Measurements from ENCODE around the gene ABHD15. TPM values are rescaled to one million over a fixed set of nuclear protein-coding genes. Genes with fewer than 3 reads are reported as not detected.
"Not testable (repeated sequence)": the region's sequence is repeated elsewhere in the genome, so short reads cannot be mapped to it uniquely, and the experiment has no call there.

ABHD15 gene
- polyA plus RNA-seq, 1 donor from 2014 or later: 0.21 TPM

DNA sequence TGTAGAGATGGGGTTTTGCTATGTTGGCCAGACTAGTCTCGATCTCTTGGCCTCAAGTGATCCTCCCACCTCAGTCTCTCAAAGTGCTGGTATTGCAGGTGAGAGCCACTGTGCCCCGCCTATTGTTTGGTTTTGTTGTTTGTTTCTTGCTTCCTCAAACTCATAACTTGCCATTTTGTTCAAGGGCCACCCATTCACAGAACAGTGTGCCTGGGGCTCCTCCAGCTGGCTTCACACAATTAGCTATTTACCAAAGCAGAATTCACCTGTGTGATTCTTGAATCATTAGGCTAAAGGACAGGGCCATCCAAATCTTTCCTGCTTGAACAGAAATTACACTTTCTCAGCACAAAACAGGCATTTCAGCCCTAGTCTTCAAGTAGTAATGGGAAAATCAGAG, 7.2 kb downstream of the ABHD15 start:
- Histone ChIP-seq H2AFZ (ENCODE audit: low read depth, low read length) (no peak overlapping the region), H3K4me3 (ENCODE audit: low read length) (no peak overlapping the region), H3K9ac (ENCODE audit: low read length) (no peak overlapping the region), H3K4me2 (ENCODE audit: low read length) (no peak overlapping the region), H3K9me2 (ENCODE audit: insufficient read depth, low read length) (no peaks in the 10 kb centered on the region), H3K79me2 (replicated peaks; ENCODE audit: insufficient read depth, low read length) (no peaks in the 10 kb centered on the region), H3K36me3 (ENCODE audit: insufficient read depth, low read length) (no peaks in the 10 kb centered on the region), H3K9me3 (ENCODE audit: low read length) (no peaks in the 10 kb centered on the region), H3F3A (ENCODE audit: insufficient read depth, low read length, poor library complexity, severe bottlenecking) (no peaks in the 10 kb centered on the region), H3K27ac (ENCODE audit: low read length) (no peak overlapping the region), H4K20me1 (ENCODE audit: insufficient read depth) (no peaks in the 10 kb centered on the region), H3K27me3 (ENCODE audit: insufficient read depth, low read depth, low read length) (peaks cover 9% of the 10 kb centered on the region)
- no peak for TF ChIP-seq SMC3 (conservative IDR thresholded peaks at IDR 0.05; ENCODE audit: poor library complexity)
- TF ChIP-seq EP300 (conservative IDR thresholded peaks at IDR 0.05; ENCODE audit: poor library complexity, severe bottlenecking): no peak
- no peak for TF ChIP-seq RAD21 (conservative IDR thresholded peaks at IDR 0.05)
- no peak for TF ChIP-seq POLR2AphosphoS5 (IDR thresholded peaks at IDR 0.05)
- TF ChIP-seq, protein P1, sequence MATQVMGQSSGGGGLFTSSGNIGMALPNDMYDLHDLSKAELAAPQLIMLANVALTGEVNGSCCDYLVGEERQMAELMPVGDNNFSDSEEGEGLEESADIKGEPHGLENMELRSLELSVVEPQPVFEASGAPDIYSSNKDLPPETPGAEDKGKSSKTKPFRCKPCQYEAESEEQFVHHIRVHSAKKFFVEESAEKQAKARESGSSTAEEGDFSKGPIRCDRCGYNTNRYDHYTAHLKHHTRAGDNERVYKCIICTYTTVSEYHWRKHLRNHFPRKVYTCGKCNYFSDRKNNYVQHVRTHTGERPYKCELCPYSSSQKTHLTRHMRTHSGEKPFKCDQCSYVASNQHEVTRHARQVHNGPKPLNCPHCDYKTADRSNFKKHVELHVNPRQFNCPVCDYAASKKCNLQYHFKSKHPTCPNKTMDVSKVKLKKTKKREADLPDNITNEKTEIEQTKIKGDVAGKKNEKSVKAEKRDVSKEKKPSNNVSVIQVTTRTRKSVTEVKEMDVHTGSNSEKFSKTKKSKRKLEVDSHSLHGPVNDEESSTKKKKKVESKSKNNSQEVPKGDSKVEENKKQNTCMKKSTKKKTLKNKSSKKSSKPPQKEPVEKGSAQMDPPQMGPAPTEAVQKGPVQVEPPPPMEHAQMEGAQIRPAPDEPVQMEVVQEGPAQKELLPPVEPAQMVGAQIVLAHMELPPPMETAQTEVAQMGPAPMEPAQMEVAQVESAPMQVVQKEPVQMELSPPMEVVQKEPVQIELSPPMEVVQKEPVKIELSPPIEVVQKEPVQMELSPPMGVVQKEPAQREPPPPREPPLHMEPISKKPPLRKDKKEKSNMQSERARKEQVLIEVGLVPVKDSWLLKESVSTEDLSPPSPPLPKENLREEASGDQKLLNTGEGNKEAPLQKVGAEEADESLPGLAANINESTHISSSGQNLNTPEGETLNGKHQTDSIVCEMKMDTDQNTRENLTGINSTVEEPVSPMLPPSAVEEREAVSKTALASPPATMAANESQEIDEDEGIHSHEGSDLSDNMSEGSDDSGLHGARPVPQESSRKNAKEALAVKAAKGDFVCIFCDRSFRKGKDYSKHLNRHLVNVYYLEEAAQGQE (IDR thresholded peaks at IDR 0.05; ENCODE audit: borderline replicate concordance): no peak
- no peak for TF ChIP-seq MXI1 (conservative IDR thresholded peaks at IDR 0.05; ENCODE audit: poor library complexity, severe bottlenecking)
- no peak for TF ChIP-seq TAF1 (IDR thresholded peaks at IDR 0.05; ENCODE audit: low read depth)
- TF ChIP-seq, protein P2, sequence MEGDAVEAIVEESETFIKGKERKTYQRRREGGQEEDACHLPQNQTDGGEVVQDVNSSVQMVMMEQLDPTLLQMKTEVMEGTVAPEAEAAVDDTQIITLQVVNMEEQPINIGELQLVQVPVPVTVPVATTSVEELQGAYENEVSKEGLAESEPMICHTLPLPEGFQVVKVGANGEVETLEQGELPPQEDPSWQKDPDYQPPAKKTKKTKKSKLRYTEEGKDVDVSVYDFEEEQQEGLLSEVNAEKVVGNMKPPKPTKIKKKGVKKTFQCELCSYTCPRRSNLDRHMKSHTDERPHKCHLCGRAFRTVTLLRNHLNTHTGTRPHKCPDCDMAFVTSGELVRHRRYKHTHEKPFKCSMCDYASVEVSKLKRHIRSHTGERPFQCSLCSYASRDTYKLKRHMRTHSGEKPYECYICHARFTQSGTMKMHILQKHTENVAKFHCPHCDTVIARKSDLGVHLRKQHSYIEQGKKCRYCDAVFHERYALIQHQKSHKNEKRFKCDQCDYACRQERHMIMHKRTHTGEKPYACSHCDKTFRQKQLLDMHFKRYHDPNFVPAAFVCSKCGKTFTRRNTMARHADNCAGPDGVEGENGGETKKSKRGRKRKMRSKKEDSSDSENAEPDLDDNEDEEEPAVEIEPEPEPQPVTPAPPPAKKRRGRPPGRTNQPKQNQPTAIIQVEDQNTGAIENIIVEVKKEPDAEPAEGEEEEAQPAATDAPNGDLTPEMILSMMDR (IDR thresholded peaks at IDR 0.05; ENCODE audit: poor library complexity, severe bottlenecking): no peak
- TF ChIP-seq EZH2 (IDR thresholded peaks at IDR 0.05; ENCODE audit: borderline replicate concordance, insufficient read depth, low read length, poor library complexity, severe bottlenecking): no peak

DNA sequence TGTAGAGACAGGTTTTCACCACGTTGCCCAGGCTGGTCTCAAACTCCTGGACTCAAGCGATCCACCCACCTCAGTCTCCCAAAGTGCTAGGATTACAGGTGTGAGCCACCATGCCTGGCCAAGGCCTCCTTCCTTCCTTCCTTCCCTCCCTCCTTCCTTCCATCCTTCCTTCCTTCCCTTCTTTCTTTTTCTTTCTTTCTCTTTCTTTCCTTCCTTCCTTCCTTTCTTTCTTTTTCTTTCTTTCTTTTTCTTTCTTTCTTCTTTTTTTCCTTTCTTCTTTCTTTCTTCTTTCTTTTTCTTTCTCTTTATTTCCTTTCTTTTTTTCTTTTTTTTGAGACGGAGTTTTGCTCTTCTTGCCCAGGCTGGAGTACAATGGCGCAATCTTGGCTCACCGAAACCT, 8.7 kb downstream of the ABHD15 start:
- H3F3A ChIP-seq (ENCODE audit: insufficient read depth, low read length, poor library complexity, severe bottlenecking); H3K36me3 ChIP-seq (ENCODE audit: insufficient read depth, low read length): not testable (repeated sequence)

DNA sequence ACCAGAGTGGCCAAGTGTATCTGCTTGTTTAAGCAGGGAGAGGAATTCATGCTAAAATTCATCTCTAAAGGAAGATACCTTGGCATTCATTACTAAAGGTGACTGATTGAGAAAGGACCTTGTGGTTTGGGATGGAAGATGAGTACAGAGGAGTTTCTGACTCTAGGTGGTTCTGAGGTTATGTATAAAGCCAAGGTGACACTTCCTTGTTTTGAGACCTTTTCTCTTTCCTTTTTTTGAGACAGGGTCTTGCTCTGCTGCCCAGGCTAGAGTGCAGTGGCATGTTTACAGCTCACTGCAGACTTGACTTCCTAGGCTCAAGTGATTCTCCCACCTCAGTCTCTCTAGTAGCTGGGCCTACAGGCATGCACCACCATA, 9.1 kb downstream of the ABHD15 start:
- H3K79me2 ChIP-seq (replicated peaks; ENCODE audit: insufficient read depth, low read length): no peaks in the 10 kb centered on the region
- H3K9me3 ChIP-seq (ENCODE audit: low read length): no peaks in the 10 kb centered on the region
- no peaks in the 10 kb centered on the region for H3F3A ChIP-seq (ENCODE audit: insufficient read depth, low read length, poor library complexity, severe bottlenecking)
- no peak overlapping the region for H3K4me3 ChIP-seq (ENCODE audit: low read length)
- H3K4me2 ChIP-seq (ENCODE audit: low read length): no peak overlapping the region
- H3K27me3 ChIP-seq (ENCODE audit: insufficient read depth, low read depth, low read length): no peaks in the 10 kb centered on the region
- H3K9ac ChIP-seq (ENCODE audit: low read length): no peak overlapping the region
- no peaks in the 10 kb centered on the region for H3K36me3 ChIP-seq (ENCODE audit: insufficient read depth, low read length)
- no peak overlapping the region for H2AFZ ChIP-seq (ENCODE audit: low read depth, low read length)
- TF ChIP-seq MXI1 (conservative IDR thresholded peaks at IDR 0.05; ENCODE audit: poor library complexity, severe bottlenecking): no peak
- TF ChIP-seq RAD21 (conservative IDR thresholded peaks at IDR 0.05): no peak
- TF ChIP-seq, protein P2 (IDR thresholded peaks at IDR 0.05; ENCODE audit: poor library complexity, severe bottlenecking): no peak
- TF ChIP-seq, protein P1 (IDR thresholded peaks at IDR 0.05; ENCODE audit: borderline replicate concordance): no peak
- TF ChIP-seq SMC3 (conservative IDR thresholded peaks at IDR 0.05; ENCODE audit: poor library complexity): no peak
- TF ChIP-seq TAF1 (IDR thresholded peaks at IDR 0.05; ENCODE audit: low read depth): no peak
- no peak for TF ChIP-seq EP300 (conservative IDR thresholded peaks at IDR 0.05; ENCODE audit: poor library complexity, severe bottlenecking)
- no peak for TF ChIP-seq POLR2AphosphoS5 (IDR thresholded peaks at IDR 0.05)
- no peak for TF ChIP-seq EZH2 (IDR thresholded peaks at IDR 0.05; ENCODE audit: borderline replicate concordance, insufficient read depth, low read length, poor library complexity, severe bottlenecking)
- H4K20me1 ChIP-seq (ENCODE audit: insufficient read depth): no peaks in the 10 kb centered on the region
- H3K27ac ChIP-seq (ENCODE audit: low read length): no peak overlapping the region
- H3K9me2 ChIP-seq (ENCODE audit: insufficient read depth, low read length): no peaks in the 10 kb centered on the region

More for the DNA sequence above, 8.7 kb downstream of the ABHD15 start:
- not testable (repeated sequence) for H4K20me1 ChIP-seq (ENCODE audit: insufficient read depth); H3K9ac ChIP-seq (ENCODE audit: low read length); H3K9me3 ChIP-seq (ENCODE audit: low read length); H3K9me2 ChIP-seq (ENCODE audit: insufficient read depth, low read length); H2AFZ ChIP-seq (ENCODE audit: low read depth, low read length); H3K79me2 ChIP-seq (replicated peaks; ENCODE audit: insufficient read depth, low read length); H3K4me2 ChIP-seq (ENCODE audit: low read length); H3K27me3 ChIP-seq (ENCODE audit: insufficient read depth, low read depth, low read length); H3K4me3 ChIP-seq (ENCODE audit: low read length); H3K27ac ChIP-seq (ENCODE audit: low read length)
